Cardiac muscle cell (in vitro differentiated cells and primary cell): ENCODE results near the gene ATP2C1. TPM values are rescaled to one million over a fixed set of nuclear protein-coding genes. Genes with fewer than 3 reads are reported as not detected.
"Not testable (repeated sequence)": the region's sequence is repeated elsewhere in the genome, so short reads cannot be mapped to it uniquely, and the experiment has no call there.

ENCODE experiments used
- DNase-seq, 2 donors: peaks; one replicate each; pipeline versions ENCODE4 v3.0.0 to v3.0.0-alpha.2; 2010 to 2017; ENCODE audit warnings: low read depth in 1 of 2, low spot score in 1 of 2
- H3K27ac ChIP-seq: fragments of 200-600 bp; sonication (generic); 2 replicates; pipeline ENCODE4 v1.5.1; 2016
- H3K27me3 ChIP-seq: fragments of 200-600 bp; sonication (generic); 2 replicates; pipeline ENCODE4 v1.6.0; 2016; ENCODE audit warnings: control low read depth
- H3K36me3 ChIP-seq: fragments of 200-600 bp; sonication (generic); 2 replicates; pipeline ENCODE4 v1.5.1; 2016; ENCODE audit warnings: control low read depth
- H3K4me1 ChIP-seq: fragments of 200-600 bp; sonication (generic); 2 replicates; pipeline ENCODE4 v1.8.1; 2017; ENCODE audit warnings: low read depth, mild to moderate bottlenecking, mixed run types
- H3K4me3 ChIP-seq: fragments of 200-600 bp; sonication (generic); 2 replicates; pipeline ENCODE4 v1.5.1; 2016; ENCODE audit warnings: mild to moderate bottlenecking
- H3K9me3 ChIP-seq: fragments of 200-600 bp; sonication (generic); 2 replicates; pipeline ENCODE4 v1.5.1; 2017; ENCODE audit warnings: low read depth, mild to moderate bottlenecking, control low read depth
- CTCF ChIP-seq: IDR thresholded peaks from 2 replicates; pipeline ENCODE4 v1.5.1; 2012; ENCODE audit warnings: low read depth, mild to moderate bottlenecking, low read length
- polyA plus RNA-seq: library from polyadenylated mRNA; unstranded; fragments of >200 nt; fragmentation: Nextera tagmentation; extraction: Ambion mirVana; gene quantifications from 2 replicates; pipeline ENCODE4 v1.2.1, GENCODE V29; 2016
- total RNA-seq: library from RNA; depleted of rRNA; stranded (reverse); fragments of >200 nt; gene quantifications from 2 replicates; pipeline ENCODE4 v1.2.3, GENCODE V29; 2016

Gene ATP2C1
- total and polyA plus RNA-seq, 2 experiments from 2014 or later: 31.4 to 32.9 TPM

- H3K9me3 ChIP-seq: no peaks in the 10 kb centered on the region
- H3K36me3 ChIP-seq: no peaks in the 10 kb centered on the region
- no peak overlapping the region for H3K27ac ChIP-seq
- H3K27me3 ChIP-seq: no peaks in the 10 kb centered on the region
- peak in 1 of 2 donors; percentile 20 for DNase-seq
- H3K4me1 ChIP-seq: peaks cover 12% of the 10 kb centered on the region
- no peak for TF ChIP-seq CTCF
- H3K4me3 ChIP-seq: no peak overlapping the region
Measured at GRCh38 chr3:130850843-130851242, 43.0 kb upstream of the ATP2C1 start.

- H3K36me3 ChIP-seq: no peaks in the 10 kb centered on the region
- no peak for TF ChIP-seq CTCF
- H3K27me3 ChIP-seq: no peaks in the 10 kb centered on the region
- H3K4me1 ChIP-seq: peaks cover 12% of the 10 kb centered on the region
- DNase-seq: no peak
- H3K4me3 ChIP-seq: no peak overlapping the region
- H3K27ac ChIP-seq: no peak overlapping the region
- no peaks in the 10 kb centered on the region for H3K9me3 ChIP-seq
Measured at GRCh38 chr3:130851277-130851676, 42.6 kb upstream of the ATP2C1 start.

- peaks cover 12% of the 10 kb centered on the region for H3K4me1 ChIP-seq
- no peak for DNase-seq
- H3K36me3 ChIP-seq: no peaks in the 10 kb centered on the region
- no peak overlapping the region for H3K27ac ChIP-seq
- H3K9me3 ChIP-seq: no peaks in the 10 kb centered on the region
- H3K27me3 ChIP-seq: no peaks in the 10 kb centered on the region
- no peak overlapping the region for H3K4me3 ChIP-seq
- no peak for TF ChIP-seq CTCF
Measured at GRCh38 chr3:130853581-130853980, 40.3 kb upstream of the ATP2C1 start.

GRCh38 chr3:130854208-130854864, 39.5 kb upstream of the ATP2C1 start:
- no peaks in the 10 kb centered on the region for H3K9me3 ChIP-seq
- no peak for DNase-seq
- H3K4me3 ChIP-seq: no peak overlapping the region
- no peaks in the 10 kb centered on the region for H3K27me3 ChIP-seq
- peaks cover 12% of the 10 kb centered on the region for H3K4me1 ChIP-seq
- no peak for TF ChIP-seq CTCF
- H3K36me3 ChIP-seq: no peaks in the 10 kb centered on the region
- H3K27ac ChIP-seq: no peak overlapping the region

- no peak for DNase-seq
- H3K27me3 ChIP-seq: no peaks in the 10 kb centered on the region
- H3K4me1 ChIP-seq: no peaks in the 10 kb centered on the region
- no peaks in the 10 kb centered on the region for H3K36me3 ChIP-seq
- no peak for TF ChIP-seq CTCF
- no peak overlapping the region for H3K27ac ChIP-seq
- no peak overlapping the region for H3K4me3 ChIP-seq
- no peaks in the 10 kb centered on the region for H3K9me3 ChIP-seq
Measured at GRCh38 chr3:130857336-130858026, 36.4 kb upstream of the ATP2C1 start.

GRCh38 chr3:130862130-130862529, 31.8 kb upstream of the ATP2C1 start:
- not testable (repeated sequence) for DNase-seq, H3K4me3 ChIP-seq, H3K36me3 ChIP-seq, H3K9me3 ChIP-seq, H3K27me3 ChIP-seq, H3K27ac ChIP-seq, H3K4me1 ChIP-seq
